Mucosa of rectum (tissue), 2 donors: ENCODE data around the gene SNX5.
A peak's percentile ranks its signal among the peaks of the same experiment; 100 is the strongest.

ENCODE experiments used
- H3K27ac ChIP-seq, 2 donors: one replicate each; pipeline ENCODE4 v1.7.0; 2013; ENCODE audit warnings: inconsistent platforms in 2 of 2, low read depth in 2 of 2, low read length in 2 of 2
- H3K27me3 ChIP-seq, 2 donors: one replicate each; pipeline ENCODE4 v1.7.0; 2013; ENCODE audit warnings: low read length in 2 of 2; ENCODE audit not compliant: control insufficient read depth in 2 of 2, insufficient read depth in 2 of 2
- H3K36me3 ChIP-seq, 2 donors: one replicate each; pipeline ENCODE4 v1.7.0; 2013; ENCODE audit warnings: low read length in 2 of 2; ENCODE audit not compliant: control insufficient read depth in 2 of 2, insufficient read depth in 2 of 2
- H3K4me1 ChIP-seq, 2 donors: one replicate each; pipeline ENCODE4 v1.7.0; 2013; ENCODE audit warnings: low read length in 2 of 2, mild to moderate bottlenecking in 1 of 2; ENCODE audit not compliant: control insufficient read depth in 2 of 2, insufficient read depth in 2 of 2
- H3K4me3 ChIP-seq, 2 donors: one replicate each; pipeline ENCODE4 v1.7.0; 2013; ENCODE audit warnings: low read length in 2 of 2
- H3K9ac ChIP-seq, 2 donors: one replicate each; pipeline ENCODE4 v1.7.0; 2013; ENCODE audit warnings: low read length in 2 of 2, low read depth in 1 of 2, mild to moderate bottlenecking in 1 of 2
- H3K9me3 ChIP-seq, 2 donors: one replicate each; pipeline ENCODE4 v1.7.0; 2013; ENCODE audit warnings: low read length in 2 of 2; ENCODE audit not compliant: control insufficient read depth in 2 of 2
- donor health status: healthy.
- donor health status: Normal muscosa, but diverticular disease.

Gene SNX5

DNA sequence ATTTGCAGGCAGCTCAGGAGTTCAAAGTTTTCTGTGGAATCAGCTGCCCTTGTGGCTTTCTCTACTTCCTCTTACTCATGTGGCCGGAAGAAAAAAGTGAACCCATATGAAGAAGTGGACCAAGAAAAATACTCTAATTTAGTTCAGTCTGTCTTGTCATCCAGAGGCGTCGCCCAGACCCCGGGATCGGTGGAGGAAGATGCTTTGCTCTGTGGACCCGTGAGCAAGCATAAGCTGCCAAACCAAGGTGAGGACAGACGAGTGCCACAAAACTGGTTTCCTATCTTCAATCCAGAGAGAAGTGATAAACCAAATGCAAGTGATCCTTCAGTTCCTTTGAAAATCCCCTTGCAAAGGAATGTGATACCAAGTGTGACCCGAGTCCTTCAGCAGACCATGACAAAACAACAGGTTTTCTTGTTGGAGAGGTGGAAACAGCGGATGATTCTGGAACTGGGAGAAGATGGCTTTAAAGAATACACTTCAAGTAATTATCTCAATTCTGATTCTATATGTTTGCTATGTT is 1.4 kb upstream of the SNX5 start:
- H3K27me3 ChIP-seq, result no peaks in the 10 kb centered on the region
- H3K9me3 ChIP-seq, result no peaks in the 10 kb centered on the region
- no peaks in the 10 kb centered on the region for H3K36me3 ChIP-seq
- H3K9ac ChIP-seq, result peak overlapping the region; percentile 95
- peak overlapping the region; percentile 90 to 100 for H3K4me3 ChIP-seq
- H3K4me1 ChIP-seq, result peaks cover 34 to 42% of the 10 kb centered on the region in 2 donors
- peak overlapping the region; percentile 99 for H3K27ac ChIP-seq

DNA sequence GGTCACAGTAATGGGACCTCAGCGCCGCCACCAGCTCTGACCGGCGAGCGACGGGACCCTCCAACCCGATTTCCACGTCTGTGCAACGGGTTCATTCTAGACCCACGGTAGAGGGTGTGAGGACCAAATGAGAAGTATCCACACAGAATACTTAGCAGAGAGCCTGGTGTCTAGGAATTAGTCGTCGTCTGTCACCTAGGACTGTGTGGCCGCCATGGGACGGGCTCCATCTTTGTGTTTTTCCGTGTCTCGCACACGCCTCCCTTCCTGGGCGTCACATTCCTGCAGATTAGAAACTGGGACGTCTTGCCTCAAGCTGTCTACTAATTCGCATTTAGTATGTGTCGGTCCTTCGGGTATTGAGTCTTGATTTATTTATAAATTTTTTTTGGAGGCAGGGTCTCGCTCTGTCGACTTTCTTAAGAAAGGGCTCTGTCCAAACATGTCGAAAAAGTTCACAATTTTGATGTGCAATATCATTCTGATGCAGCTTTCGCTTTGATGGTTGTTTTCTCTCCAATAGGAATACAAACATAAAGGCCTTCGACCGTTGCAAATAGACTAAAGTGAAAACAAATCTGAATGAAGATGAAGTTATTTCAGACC is 787 bp upstream of the SNX5 start:
- no peaks in the 10 kb centered on the region for H3K27me3 ChIP-seq
- peak overlapping the region; percentile 90 to 100 for H3K4me3 ChIP-seq
- H3K9ac ChIP-seq, result peak overlapping the region; percentile 95
- no peaks in the 10 kb centered on the region for H3K9me3 ChIP-seq
- peaks cover 40 to 48% of the 10 kb centered on the region in 2 donors for H3K4me1 ChIP-seq
- no peaks in the 10 kb centered on the region for H3K36me3 ChIP-seq
- peak overlapping the region; percentile 99 for H3K27ac ChIP-seq

DNA sequence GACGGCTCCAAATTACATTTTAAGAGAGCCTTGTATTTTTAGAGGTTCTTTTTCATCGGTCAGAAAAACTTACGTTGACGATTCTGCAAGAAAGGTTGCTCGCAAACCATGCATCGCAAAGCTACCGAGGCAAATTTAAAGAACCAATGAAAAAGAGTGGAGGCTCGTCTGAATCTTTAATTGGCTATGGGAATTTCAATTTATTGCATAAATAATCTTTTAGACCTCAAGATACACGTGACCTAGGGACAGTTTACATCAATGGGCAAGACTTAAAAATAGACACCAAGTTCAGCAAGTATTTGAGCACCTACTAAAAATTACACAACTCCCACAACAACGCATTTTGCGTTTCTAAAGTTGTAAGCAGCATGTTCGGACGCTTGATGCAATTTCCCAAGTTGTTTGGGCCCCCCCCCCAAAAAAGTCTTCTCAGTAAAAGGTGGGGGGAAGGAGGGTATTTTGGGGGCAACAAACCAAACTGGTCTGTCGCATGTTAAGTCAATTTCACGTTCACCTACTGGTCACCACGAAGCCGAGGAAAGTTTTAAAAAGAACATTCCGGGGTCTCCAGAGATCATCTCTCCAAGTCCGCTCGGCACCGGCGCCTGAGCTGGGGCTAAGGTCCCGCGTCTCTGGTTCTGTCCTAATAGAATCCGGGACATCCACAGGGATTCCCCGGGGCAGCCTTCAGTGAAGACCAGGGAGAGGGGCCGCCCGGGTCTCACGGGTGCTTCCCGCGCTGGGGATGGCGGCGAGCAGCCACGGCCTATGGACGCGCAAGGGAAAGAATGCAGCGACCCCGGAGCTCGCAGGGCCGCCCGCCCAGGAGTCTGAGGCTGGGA is 851 bp downstream of the SNX5 start:
- H3K4me1 ChIP-seq, result peaks cover 41 to 54% of the 10 kb centered on the region in 2 donors
- no peaks in the 10 kb centered on the region for H3K27me3 ChIP-seq

DNA sequence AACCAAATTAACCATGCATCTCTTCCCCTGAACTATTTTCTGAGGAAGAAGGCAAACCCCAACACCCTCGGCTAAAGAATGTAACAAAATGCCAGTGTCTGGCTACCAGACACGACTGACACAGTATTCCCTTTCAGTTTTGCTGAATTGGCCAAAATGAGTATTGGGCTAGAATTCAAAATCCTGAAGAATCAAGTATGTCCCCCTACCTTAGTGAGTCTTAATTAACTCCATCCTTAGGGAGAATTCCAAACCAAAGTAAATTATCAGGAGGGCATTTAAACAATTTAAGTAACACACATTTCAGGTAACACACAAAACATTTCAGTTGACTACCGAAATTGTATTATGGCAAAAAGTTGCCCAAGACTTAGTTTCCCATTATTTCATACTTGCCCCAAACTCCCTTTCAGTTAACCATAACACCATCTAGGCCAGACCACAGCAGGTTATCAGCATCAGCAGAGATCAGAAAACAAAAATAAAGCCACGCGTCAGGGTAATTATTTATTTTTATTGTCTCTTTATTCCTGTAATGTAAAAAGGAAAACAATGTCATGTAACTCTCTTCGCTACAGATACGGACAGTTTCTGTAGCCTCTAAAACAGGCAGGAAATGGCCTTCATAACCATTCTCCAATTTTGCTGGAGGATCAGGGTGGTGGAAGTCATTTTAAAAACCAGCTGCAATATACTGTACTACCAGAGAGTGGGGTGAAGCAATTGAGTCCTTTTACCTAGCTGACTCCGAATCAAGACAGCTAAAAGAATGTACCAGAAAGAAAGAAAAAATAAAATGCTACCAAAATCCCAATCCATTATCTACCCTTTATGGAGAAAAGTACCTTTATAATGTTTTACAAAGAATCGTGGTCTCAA is 1.9 kb downstream of the SNX5 start:
- H3K4me3 ChIP-seq, result peak overlapping the region; percentile 90 to 100
- peaks cover 4 to 6% of the 10 kb centered on the region in 2 donors for H3K36me3 ChIP-seq
- no peaks in the 10 kb centered on the region for H3K27me3 ChIP-seq
- peaks cover 44 to 57% of the 10 kb centered on the region in 2 donors for H3K4me1 ChIP-seq
- peak overlapping the region; percentile 95 for H3K9ac ChIP-seq
- H3K9me3 ChIP-seq, result no peaks in the 10 kb centered on the region
- H3K27ac ChIP-seq, result peak overlapping the region; percentile 99

More for the DNA sequence above, 851 bp downstream of the SNX5 start:
- Histone ChIP-seq H3K9me3 (no peaks in the 10 kb centered on the region), H3K9ac (peak overlapping the region; percentile 95), H3K27ac (peak overlapping the region; percentile 99), H3K36me3 (peaks cover 4 to 6% of the 10 kb centered on the region in 2 donors), H3K4me3 (peak overlapping the region; percentile 90 to 100)

DNA sequence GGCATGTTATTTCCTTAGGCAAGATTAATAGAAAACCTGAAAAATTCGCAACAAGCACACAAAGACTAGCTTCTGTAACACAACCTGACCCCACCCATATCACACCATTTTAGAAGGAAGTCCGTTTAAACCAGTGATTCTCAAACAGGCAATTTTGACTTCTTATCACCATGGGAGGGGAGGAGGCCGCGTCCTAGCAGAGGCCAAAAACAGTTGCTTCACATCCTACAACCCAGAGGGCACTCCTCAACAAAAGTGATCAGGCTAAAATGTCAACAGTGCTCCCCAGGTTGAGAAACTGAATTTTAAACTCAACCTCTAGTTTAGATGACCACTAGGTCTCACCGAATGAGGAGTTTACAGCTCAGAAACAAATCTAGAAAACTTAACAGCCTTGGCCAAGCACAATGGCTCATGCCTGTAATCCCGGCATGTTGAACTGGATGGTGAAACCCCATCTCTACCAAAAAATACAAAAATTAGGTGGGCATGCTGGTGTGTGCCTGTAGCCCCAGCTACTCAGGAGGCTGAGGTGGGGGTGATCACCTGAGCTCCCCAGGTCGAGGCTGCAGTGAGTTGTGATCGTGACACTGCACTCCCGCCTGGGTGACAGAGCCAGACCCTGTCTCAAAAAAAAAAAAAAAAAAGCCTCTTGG is 3.4 kb downstream of the SNX5 start:
- Histone ChIP-seq H3K9me3 (no peaks in the 10 kb centered on the region), H3K27ac (peak overlapping the region; percentile 99), H3K4me1 (peaks cover 48 to 61% of the 10 kb centered on the region in 2 donors), H3K27me3 (no peaks in the 10 kb centered on the region), H3K4me3 (peak overlapping the region; percentile 90 to 100), H3K36me3 (peaks cover 4 to 6% of the 10 kb centered on the region in 2 donors), H3K9ac (peak overlapping the region; percentile 47 to 95)

DNA sequence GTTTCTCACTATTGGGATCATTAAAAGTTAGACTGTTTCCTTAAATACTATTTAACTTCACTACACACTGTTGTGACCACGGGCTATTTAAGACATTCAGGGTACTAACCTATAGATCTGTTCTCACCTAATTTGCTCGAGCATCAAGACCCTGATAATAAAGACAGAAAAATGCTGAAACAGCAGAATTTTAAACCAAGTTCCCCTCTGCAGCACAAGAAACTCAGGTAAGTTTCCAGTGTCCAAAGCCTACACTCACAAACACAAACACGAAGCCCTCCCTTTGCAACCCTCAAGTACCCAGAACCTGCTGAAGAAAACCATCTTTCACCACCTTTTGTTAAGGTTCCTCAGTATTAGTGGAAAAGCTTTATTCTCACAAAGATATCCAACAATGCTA is 4.0 kb downstream of the SNX5 start:
- Histone ChIP-seq H3K9me3 (no peaks in the 10 kb centered on the region), H3K9ac (peak overlapping the region in 1 of 2 donors; percentile 95), H3K4me3 (peak overlapping the region in 1 of 2 donors; percentile 100), H3K27ac (peak overlapping the region; percentile 99), H3K27me3 (no peaks in the 10 kb centered on the region), H3K36me3 (peaks cover 4 to 6% of the 10 kb centered on the region in 2 donors), H3K4me1 (peaks cover 49 to 60% of the 10 kb centered on the region in 2 donors)

DNA sequence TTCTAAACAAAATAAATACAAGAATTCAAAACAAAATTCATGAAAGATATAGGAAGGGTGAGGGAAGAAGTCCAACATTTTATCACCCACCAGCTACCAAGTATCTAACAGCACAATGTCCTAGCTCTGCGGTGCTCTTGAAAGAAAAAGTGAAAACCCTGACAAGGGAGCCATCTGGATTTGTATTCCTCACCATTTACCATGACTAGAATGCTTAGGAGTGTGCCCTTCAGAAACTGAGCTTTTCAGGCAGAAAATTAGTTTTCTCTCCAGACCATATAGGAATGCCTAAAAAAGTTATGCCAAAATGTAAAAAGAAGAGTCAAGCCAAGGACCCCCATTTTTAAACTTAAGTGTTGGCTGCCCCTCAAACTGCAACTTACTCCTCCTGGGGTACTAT is 4.5 kb downstream of the SNX5 start:
- Histone ChIP-seq H3K36me3 (peaks cover 4 to 6% of the 10 kb centered on the region in 2 donors), H3K27ac (peak overlapping the region in 1 of 2 donors; percentile 99), H3K9me3 (no peaks in the 10 kb centered on the region), H3K4me1 (peaks cover 54 to 66% of the 10 kb centered on the region in 2 donors), H3K4me3 (no peak overlapping the region), H3K27me3 (no peaks in the 10 kb centered on the region), H3K9ac (peak overlapping the region in 1 of 2 donors; percentile 95)

DNA sequence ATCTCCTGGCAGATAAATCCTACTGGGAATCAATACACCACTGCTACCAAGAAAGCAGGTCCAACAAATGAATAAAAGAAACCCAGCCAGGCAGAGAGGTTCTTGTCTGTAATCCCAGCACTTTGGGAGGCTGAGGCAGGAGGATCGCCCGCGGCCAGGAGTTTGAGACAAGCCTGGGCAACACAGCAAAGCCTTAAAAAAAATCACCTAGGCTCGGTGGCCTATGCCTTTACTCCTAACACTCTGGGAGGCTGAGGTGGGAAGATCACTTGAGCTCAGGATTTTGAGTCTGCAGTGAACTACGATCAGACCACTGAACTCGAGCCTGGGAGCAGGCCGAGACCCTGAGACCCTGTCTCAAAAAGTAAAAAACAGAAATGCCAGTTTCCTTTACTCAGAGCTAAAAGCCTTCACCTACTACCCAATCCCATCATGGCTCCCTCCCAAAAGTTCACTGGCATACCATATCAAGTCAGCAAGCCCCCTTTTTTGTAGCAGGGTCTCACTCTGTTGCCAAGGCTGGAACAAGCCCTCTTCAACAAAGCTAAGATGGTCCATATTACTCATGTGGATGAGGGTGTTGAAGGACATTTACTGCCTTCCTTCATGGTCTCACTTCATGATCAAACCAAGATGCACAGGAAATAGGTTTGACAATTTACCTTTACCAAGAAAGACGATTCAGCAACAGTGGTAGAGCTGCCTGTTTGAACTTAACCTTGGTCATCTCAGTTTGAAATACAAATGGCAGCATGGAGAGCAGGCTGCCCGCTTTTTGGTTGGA is 5.3 kb downstream of the SNX5 start:
- Histone ChIP-seq H3K4me3 (no peak overlapping the region), H3K27ac (peak overlapping the region; percentile 49 to 51), H3K4me1 (peaks cover 60 to 74% of the 10 kb centered on the region in 2 donors), H3K9ac (no peak overlapping the region), H3K36me3 (peaks cover 4 to 6% of the 10 kb centered on the region in 2 donors), H3K27me3 (no peaks in the 10 kb centered on the region), H3K9me3 (no peaks in the 10 kb centered on the region)

DNA sequence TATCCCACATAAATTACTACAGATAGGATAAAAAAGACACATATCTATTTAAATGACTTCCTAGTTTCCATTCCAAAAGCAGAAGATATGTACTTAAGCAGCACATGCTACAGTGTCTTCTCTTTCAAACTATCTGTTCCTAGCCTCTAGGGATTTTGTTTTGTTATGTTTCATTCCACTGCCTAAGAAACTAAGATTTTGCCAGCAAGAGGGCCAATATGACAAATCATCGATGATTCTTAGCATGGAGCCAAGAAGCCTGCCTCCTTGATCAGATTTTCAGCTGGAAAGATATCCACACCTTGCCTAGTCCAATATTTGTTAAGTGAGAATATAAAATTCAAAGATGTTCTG is 7.0 kb downstream of the SNX5 start:
- Histone ChIP-seq H3K27ac (peak overlapping the region; percentile 18 to 70), H3K4me1 (peaks cover 66 to 83% of the 10 kb centered on the region in 2 donors), H3K36me3 (peaks cover 4 to 6% of the 10 kb centered on the region in 2 donors), H3K4me3 (peak overlapping the region in 1 of 2 donors; percentile 37), H3K27me3 (no peaks in the 10 kb centered on the region), H3K9me3 (no peaks in the 10 kb centered on the region), H3K9ac (peak overlapping the region in 1 of 2 donors; percentile 44)
